CD14-positive monocyte (primary cell): ENCODE measurements around the gene EVA1C. TPM values are rescaled to one million over a fixed set of nuclear protein-coding genes. Genes with fewer than 3 reads are reported as not detected.
"Not testable (repeated sequence)": the region's sequence is repeated elsewhere in the genome, so short reads cannot be mapped to it uniquely, and the experiment has no call there.

Source experiments
- DNase-seq, 3 donors: peaks; one replicate each; pipeline ENCODE4 v3.0.0-alpha.2; 2011 to 2022
- H2AFZ ChIP-seq: 2 replicates; pipeline ENCODE4 v1.6.0; 2012; ENCODE audit warnings: mild to moderate bottlenecking, low read depth, low read length, inconsistent platforms; ENCODE audit not compliant: insufficient read depth, poor library complexity, severe bottlenecking
- H3K27ac ChIP-seq, 2 donors: 1 replicate in 1 of 2; 2 replicates in 1 of 2; pipeline ENCODE4 v1.5.1; 2012 to 2013; ENCODE audit warnings: low read length in 2 of 2, control low read depth in 1 of 2, inconsistent platforms in 1 of 2, low read depth in 1 of 2, mild to moderate bottlenecking in 1 of 2
- H3K27me3 ChIP-seq, 2 donors: one replicate each; pipeline versions ENCODE4 v1.6.0 to v1.6.1; 2011 to 2013; ENCODE audit warnings: low read length in 2 of 2; ENCODE audit not compliant: control insufficient read depth in 2 of 2, insufficient read depth in 2 of 2
- H3K36me3 ChIP-seq, 2 donors: replicated peaks in 1 of 2; 1 replicate in 1 of 2; 2 replicates in 1 of 2; pipeline versions ENCODE4 v1.5.1 to v1.6.1; 2012 to 2013; ENCODE audit warnings: low read length in 2 of 2, control low read depth in 1 of 2, inconsistent platforms in 1 of 2, mild to moderate bottlenecking in 1 of 2; ENCODE audit not compliant: insufficient read depth in 2 of 2, control insufficient read depth in 1 of 2
- H3K4me1 ChIP-seq, 2 donors: 1 replicate in 1 of 2; 2 replicates in 1 of 2; pipeline versions ENCODE4 v1.5.1 to v1.6.1; 2012 to 2013; ENCODE audit warnings: low read length in 2 of 2, control low read depth in 1 of 2, inconsistent platforms in 1 of 2, mild to moderate bottlenecking in 1 of 2, moderate library complexity in 1 of 2; ENCODE audit not compliant: insufficient read depth in 2 of 2, control insufficient read depth in 1 of 2
- H3K4me2 ChIP-seq: replicated peaks from 2 replicates; pipeline ENCODE3; 2012; ENCODE audit warnings: low read length, moderate library complexity, mild to moderate bottlenecking; ENCODE audit not compliant: poor library complexity, severe bottlenecking; ENCODE audit errors: extremely low read depth
- H3K4me3 ChIP-seq, 3 experiments: fragments of 200-600 bp in 1 of 3; sonication (generic) in 1 of 3; replicated peaks in 1 of 3; 1 replicate in 2 of 3; 2 replicates in 1 of 3; pipeline ENCODE4 v1.5.1; 2011 to 2013; ENCODE audit warnings: low read length in 3 of 3, mild to moderate bottlenecking in 3 of 3, control low read depth in 2 of 3, low read depth in 2 of 3, inconsistent platforms in 1 of 3, moderate library complexity in 1 of 3
- H3K79me2 ChIP-seq: 2 replicates; pipeline ENCODE4 v1.6.0; 2012; ENCODE audit warnings: mild to moderate bottlenecking, control low read depth, inconsistent platforms, low read length, moderate library complexity; ENCODE audit not compliant: insufficient read depth
- H3K9ac ChIP-seq: 2 replicates; pipeline ENCODE4 v1.6.0; 2017; ENCODE audit warnings: low read length, mild to moderate bottlenecking; ENCODE audit not compliant: insufficient read depth, poor library complexity, severe bottlenecking
- H3K9me3 ChIP-seq, 2 donors: replicated peaks in 1 of 2; 1 replicate in 1 of 2; 2 replicates in 1 of 2; pipeline versions ENCODE4 v1.5.1 to v1.6.1; 2012 to 2013; ENCODE audit warnings: low read length in 2 of 2, control low read depth in 1 of 2; ENCODE audit not compliant: control insufficient read depth in 1 of 2, insufficient read depth in 1 of 2
- H4K20me1 ChIP-seq: 2 replicates; pipeline ENCODE4 v1.6.0; 2012; ENCODE audit warnings: mild to moderate bottlenecking, low read length, control low read depth, moderate library complexity; ENCODE audit not compliant: insufficient read depth
- H3K27ac Mint-ChIP-seq, 7 donors: one replicate each; pipeline ENCODE4 v1.8.0; 2020; ENCODE audit warnings: mild to moderate bottlenecking in 7 of 7, mixed read lengths in 7 of 7, moderate library complexity in 6 of 7, inconsistent platforms in 2 of 7
- H3K27me3 Mint-ChIP-seq, 3 donors: one replicate each; pipeline ENCODE4 v1.8.0; 2021 to 2022; ENCODE audit warnings: low read depth in 3 of 3, mild to moderate bottlenecking in 3 of 3, mixed read lengths in 3 of 3, moderate library complexity in 3 of 3, inconsistent platforms in 1 of 3
- H3K36me3 Mint-ChIP-seq, 2 donors: one replicate each; pipeline ENCODE4 v1.8.0; 2020; ENCODE audit warnings: mixed read lengths in 2 of 2, inconsistent platforms in 1 of 2, mild to moderate bottlenecking in 1 of 2
- H3K4me1 Mint-ChIP-seq: one replicate; pipeline ENCODE4 v1.8.0; 2020; ENCODE audit warnings: mild to moderate bottlenecking, mixed read lengths
- H3K4me3 Mint-ChIP-seq, 2 donors: one replicate each; pipeline ENCODE4 v1.8.0; 2020; ENCODE audit warnings: mild to moderate bottlenecking in 2 of 2, mixed read lengths in 2 of 2, moderate library complexity in 1 of 2
- H3K9me3 Mint-ChIP-seq, 7 donors: one replicate each; pipeline ENCODE4 v1.8.0; 2020 to 2022; ENCODE audit warnings: mixed read lengths in 7 of 7, mild to moderate bottlenecking in 6 of 7, moderate library complexity in 6 of 7, inconsistent platforms in 2 of 7
- CTCF ChIP-seq: fragments of 200-600 bp; IDR thresholded peaks from one replicate; pipeline ENCODE4 v1.8.0; 2022; ENCODE audit warnings: antibody characterized with exemption, mild to moderate bottlenecking
- WGBS: methylation state at CpG from one replicate; pipeline ENCODE4 v1.1.5; 2013; ENCODE audit warnings: missing lambda C conversion rate; ENCODE audit not compliant: insufficient coverage; 5-methylcytosine and 5-hydroxymethylcytosine counted together
- intact Hi-C, 2 donors: fragments of 100-400 bp; cut with micrococcal nuclease; formaldehyde crosslinking; loops; one replicate each; pipeline versions ENCODE4 v1.15.0 to v1.15.1; 2023
- polyA plus RNA-seq, 3 donors: library from polyadenylated mRNA; depleted of rRNA in 1 of 3; unstranded in 2 of 3; stranded (reverse) in 1 of 3; fragments of 300-500 nt in 2 of 3; fragments of >200 nt in 1 of 3; fragmentation: Illumina TruSeq in 2 of 3; gene quantifications; 1 replicate in 2 of 3; 2 replicates in 1 of 3; pipeline ENCODE4 v1.2.3, GENCODE V29; 2012 to 2021

Gene EVA1C
- polyA plus RNA-seq, 3 donors, result 0.37 to 0.73 (median 0.63) TPM

GRCh38 chr21:32560896-32561295, 148.4 kb downstream of the EVA1C start:
- DNase-seq, result no peak
- Histone ChIP-seq H3K9me3 (no peaks in the 10 kb centered on the region), H3K36me3 (no peaks in the 10 kb centered on the region), H3K9ac (no peak overlapping the region), H3K4me1 (no peaks in the 10 kb centered on the region), H3K27ac (no peak overlapping the region), H4K20me1 (no peaks in the 10 kb centered on the region), H3K79me2 (no peaks in the 10 kb centered on the region), H2AFZ (no peak overlapping the region), H3K4me3 (no peak overlapping the region), H3K27me3 (no peaks in the 10 kb centered on the region), H3K4me2 (no peak overlapping the region)
- no CpG with 5 or more reads among the region's 3 CpGs for WGBS
- Mint-ChIP-seq H3K4me3 (no peak overlapping the region), H3K9me3 (peaks cover 4 to 13% (median 9%) of the 10 kb centered on the region in 7 donors), H3K36me3 (no peaks in the 10 kb centered on the region), H3K27me3 (peaks cover 0 to 2% (median 0%) of the 10 kb centered on the region in 3 donors), H3K27ac (no peak overlapping the region), H3K4me1 (no peaks in the 10 kb centered on the region)
- intact Hi-C loops, result loop anchor here in 1 of 2 donors (5.0 kb wide), 1 partner anchor 149 kb away; the partner anchor contains the start of gene EVA1C
- no peak for TF ChIP-seq CTCF

DNA sequence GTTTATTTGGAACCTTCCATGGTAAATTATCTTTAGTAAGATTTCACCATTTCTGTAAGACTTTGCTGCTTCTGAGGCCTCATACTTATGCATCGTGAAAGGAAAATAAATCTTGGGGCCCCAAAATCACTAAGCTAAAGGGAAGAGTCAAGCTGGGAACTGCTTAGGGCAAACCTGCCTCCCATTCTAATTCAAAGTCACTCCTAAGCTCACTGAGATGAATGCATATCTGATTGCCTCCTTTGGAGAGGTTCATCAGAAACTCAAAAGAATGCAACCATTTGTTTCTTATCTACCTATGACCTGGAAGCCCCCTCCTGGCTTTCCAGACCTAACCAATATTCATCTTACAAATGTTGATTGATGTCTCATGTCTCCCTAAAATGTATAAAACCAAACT, 149.0 kb downstream of the EVA1C start:
- H3K36me3 Mint-ChIP-seq, H3K4me3 Mint-ChIP-seq, H3K27ac Mint-ChIP-seq: not testable (repeated sequence)

More for the DNA sequence above, 149.0 kb downstream of the EVA1C start:
- not testable (repeated sequence) for H3K9me3 ChIP-seq, DNase-seq, H3K27me3 ChIP-seq, H3K4me1 ChIP-seq, H3K4me3 ChIP-seq, H3K36me3 ChIP-seq, H3K79me2 ChIP-seq, H3K4me2 ChIP-seq, H2AFZ ChIP-seq, H4K20me1 ChIP-seq, H3K4me1 Mint-ChIP-seq, H3K27ac ChIP-seq, H3K9ac ChIP-seq, H3K27me3 Mint-ChIP-seq
- no CpG with 5 or more reads among the region's 1 CpG for WGBS
- intact Hi-C loops, result loop anchor here in 1 of 2 donors (5.0 kb wide), 1 partner anchor 149 kb away; the partner anchor contains the start of gene EVA1C
- H3K9me3 Mint-ChIP-seq, result peaks cover 4 to 13% (median 9%) of the 10 kb centered on the region in 7 donors
